ENCODE results near the gene MAMDC2. TPM values are rescaled to one million over a fixed set of nuclear protein-coding genes. Genes with fewer than 3 reads are reported as not detected.

MAMDC2 gene
- total RNA-seq, 6 experiments from 2014 or later: 0.22 to 1.6 (median 0.37) TPM; not detected in 1

DNA sequence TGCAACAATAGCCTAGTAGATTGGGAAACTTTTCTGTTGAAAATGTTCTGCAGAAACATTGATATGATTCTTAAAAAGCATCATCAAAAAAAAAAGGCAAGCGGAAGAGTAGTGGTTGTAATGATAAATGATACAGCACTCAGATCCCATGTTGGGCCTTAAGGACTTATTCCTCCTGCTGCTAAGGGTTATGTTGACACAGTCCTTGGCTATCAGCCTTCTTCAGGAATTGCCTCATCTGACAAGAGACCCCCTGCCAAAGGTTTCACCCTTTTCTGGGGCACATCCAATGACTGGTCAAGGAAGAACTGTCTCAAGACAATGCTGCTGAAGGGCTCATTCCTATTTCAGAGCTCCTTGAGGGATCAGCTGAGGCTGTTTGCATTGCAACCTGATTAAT lies 44.3 kb upstream of the MAMDC2 start:
- H3K27me3 ChIP-seq: no peaks in the 10 kb centered on the region
- no peaks in the 10 kb centered on the region for H3K9me3 ChIP-seq
- ATAC-seq (no peak), DNase-seq (no peak)
- no peaks in the 10 kb centered on the region for H3K36me3 ChIP-seq
- intact Hi-C loops (cut with DNase I): no loop called here
- H3K4me3 ChIP-seq: no peak overlapping the region
- no peaks in the 10 kb centered on the region for H3K4me1 ChIP-seq
- no peak overlapping the region for H3K27ac ChIP-seq
- 100% methylated on average over 1 of the region's 1 CpG for WGBS (ENCODE audit: insufficient coverage, low coverage, low lambda C conversion rate, missing lambda C conversion rate)
- TF ChIP-seq POLR2A (IDR thresholded peaks at IDR 0.05): no peak
- TF ChIP-seq, protein P1, sequence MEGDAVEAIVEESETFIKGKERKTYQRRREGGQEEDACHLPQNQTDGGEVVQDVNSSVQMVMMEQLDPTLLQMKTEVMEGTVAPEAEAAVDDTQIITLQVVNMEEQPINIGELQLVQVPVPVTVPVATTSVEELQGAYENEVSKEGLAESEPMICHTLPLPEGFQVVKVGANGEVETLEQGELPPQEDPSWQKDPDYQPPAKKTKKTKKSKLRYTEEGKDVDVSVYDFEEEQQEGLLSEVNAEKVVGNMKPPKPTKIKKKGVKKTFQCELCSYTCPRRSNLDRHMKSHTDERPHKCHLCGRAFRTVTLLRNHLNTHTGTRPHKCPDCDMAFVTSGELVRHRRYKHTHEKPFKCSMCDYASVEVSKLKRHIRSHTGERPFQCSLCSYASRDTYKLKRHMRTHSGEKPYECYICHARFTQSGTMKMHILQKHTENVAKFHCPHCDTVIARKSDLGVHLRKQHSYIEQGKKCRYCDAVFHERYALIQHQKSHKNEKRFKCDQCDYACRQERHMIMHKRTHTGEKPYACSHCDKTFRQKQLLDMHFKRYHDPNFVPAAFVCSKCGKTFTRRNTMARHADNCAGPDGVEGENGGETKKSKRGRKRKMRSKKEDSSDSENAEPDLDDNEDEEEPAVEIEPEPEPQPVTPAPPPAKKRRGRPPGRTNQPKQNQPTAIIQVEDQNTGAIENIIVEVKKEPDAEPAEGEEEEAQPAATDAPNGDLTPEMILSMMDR (IDR thresholded peaks at IDR 0.05): no peak

DNA sequence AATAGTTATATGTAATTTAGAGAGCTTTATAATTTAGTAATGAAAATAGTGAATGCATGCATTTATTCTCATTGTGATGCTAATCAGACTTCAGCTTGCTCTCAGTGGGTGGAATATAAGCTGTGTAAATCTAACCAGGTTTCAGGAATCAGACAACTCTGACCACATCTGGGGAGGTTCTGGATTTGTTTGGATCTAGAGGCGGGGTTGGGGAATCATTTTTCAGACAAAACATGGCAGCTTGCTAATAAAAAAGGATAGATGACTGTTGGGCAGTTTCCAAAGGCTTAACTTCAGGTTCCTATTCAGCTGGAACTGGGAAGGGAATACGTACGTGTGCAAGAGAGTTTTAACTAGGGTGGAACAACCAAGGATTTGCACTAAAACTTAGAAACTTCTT lies 43.2 kb upstream of the MAMDC2 start:
- no peak for DNase-seq
- Histone ChIP-seq H3K4me3 (no peak overlapping the region), H3K36me3 (no peaks in the 10 kb centered on the region), H3K9me3 (no peaks in the 10 kb centered on the region), H3K27ac (no peak overlapping the region), H3K27me3 (no peaks in the 10 kb centered on the region), H3K4me1 (no peaks in the 10 kb centered on the region)
- intact Hi-C loops (cut with DNase I): no loop called here
- TF ChIP-seq, protein P1 (IDR thresholded peaks at IDR 0.05): no peak
- TF ChIP-seq POLR2A (IDR thresholded peaks at IDR 0.05): no peak
- WGBS (ENCODE audit: insufficient coverage, low coverage, low lambda C conversion rate, missing lambda C conversion rate): 56% methylated on average over 3 of the region's 3 CpGs
- no peak for ATAC-seq

DNA sequence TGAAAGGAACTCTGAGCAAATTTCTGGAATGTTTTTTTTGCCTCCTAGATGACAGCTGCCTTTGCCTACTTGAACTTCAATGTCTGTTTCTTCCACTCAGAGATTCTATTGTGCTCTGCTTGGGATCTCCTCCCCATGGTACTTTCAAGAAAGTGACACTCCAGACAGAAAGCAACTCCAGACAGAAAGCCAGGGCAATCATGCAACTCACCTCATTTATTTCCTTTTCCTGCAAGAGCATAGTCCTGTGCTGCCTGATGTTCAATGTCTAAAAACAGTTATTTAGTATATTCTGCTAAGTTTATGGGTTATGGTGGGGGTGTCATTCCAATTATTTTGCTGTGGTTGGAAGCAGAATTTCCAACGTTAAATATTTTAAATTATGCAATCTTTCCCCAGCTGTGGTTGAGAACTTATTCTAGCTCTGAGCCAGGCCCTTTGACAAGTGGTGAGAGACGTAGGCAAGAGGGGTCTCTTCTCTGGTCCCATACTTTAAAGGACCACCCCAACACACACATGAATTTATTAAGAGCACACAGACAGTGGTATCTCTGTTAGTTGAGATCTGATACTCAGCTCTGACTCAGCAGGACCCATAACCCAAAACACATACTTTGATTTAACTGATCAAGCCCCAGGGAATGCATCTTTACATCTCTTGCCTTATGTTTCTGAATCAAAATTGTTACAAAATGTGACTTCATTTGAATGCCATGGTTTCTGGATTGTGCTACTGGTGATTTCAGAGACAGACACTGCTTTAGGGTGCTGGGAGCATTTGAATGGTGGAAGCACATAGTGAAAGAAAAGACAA lies 39.5 kb upstream of the MAMDC2 start:
- no peaks in the 10 kb centered on the region for H3K27me3 ChIP-seq
- H3K4me3 ChIP-seq: no peak overlapping the region
- H3K9me3 ChIP-seq: no peaks in the 10 kb centered on the region
- no peak for ATAC-seq
- DNase-seq: no peak
- TF ChIP-seq POLR2A (IDR thresholded peaks at IDR 0.05): no peak
- TF ChIP-seq, protein P1 (IDR thresholded peaks at IDR 0.05): no peak
- intact Hi-C loops (cut with DNase I): no loop called here
- no peaks in the 10 kb centered on the region for H3K4me1 ChIP-seq
- H3K36me3 ChIP-seq: no peaks in the 10 kb centered on the region
- 48% methylated on average over 2 of the region's 2 CpGs for WGBS (ENCODE audit: insufficient coverage, low coverage, low lambda C conversion rate, missing lambda C conversion rate)
- no peak overlapping the region for H3K27ac ChIP-seq

DNA sequence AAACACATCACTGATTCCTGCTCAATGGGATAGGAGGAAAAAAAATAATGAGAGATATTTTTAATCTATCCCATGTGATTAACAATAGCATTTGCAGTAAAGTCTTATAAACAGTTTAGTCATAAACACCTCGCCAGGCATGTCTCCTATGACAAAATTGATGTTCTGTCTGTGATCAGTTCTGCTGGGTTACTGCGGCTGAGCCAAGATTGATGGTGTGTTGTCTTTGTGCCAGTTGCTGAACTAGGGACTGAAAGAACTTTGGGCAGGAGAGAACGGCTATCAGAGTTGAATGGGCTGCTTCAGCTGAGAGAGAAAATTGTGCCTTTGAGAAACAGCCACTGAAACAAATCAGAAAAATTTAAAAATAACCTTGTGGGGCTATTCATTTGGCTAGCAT lies 37.3 kb upstream of the MAMDC2 start:
- 54% methylated on average over 3 of the region's 3 CpGs for WGBS (ENCODE audit: insufficient coverage, low coverage, low lambda C conversion rate, missing lambda C conversion rate)
- DNase-seq (no peak), ATAC-seq (no peak)
- TF ChIP-seq, protein P1 (IDR thresholded peaks at IDR 0.05): no peak
- TF ChIP-seq POLR2A (IDR thresholded peaks at IDR 0.05): no peak
- Histone ChIP-seq H3K4me3 (no peak overlapping the region), H3K36me3 (no peaks in the 10 kb centered on the region), H3K27ac (no peak overlapping the region), H3K9me3 (no peaks in the 10 kb centered on the region), H3K27me3 (no peaks in the 10 kb centered on the region), H3K4me1 (no peaks in the 10 kb centered on the region)
- intact Hi-C loops (cut with DNase I): no loop called here
